Suppressor macrophage treated with lipopolysaccharide for 1 hour (primary cell): ENCODE results near the gene NHERF2.

Experiments
- DNase-seq, 3 donors: peaks; one replicate each; pipeline ENCODE4 v3.0.0-alpha.2; 2020 to 2022

Gene NHERF2

GRCh38 chr16:2083876-2084780 lies 57.4 kb downstream of the NHERF2 start:
- no peak for DNase-seq

DNA sequence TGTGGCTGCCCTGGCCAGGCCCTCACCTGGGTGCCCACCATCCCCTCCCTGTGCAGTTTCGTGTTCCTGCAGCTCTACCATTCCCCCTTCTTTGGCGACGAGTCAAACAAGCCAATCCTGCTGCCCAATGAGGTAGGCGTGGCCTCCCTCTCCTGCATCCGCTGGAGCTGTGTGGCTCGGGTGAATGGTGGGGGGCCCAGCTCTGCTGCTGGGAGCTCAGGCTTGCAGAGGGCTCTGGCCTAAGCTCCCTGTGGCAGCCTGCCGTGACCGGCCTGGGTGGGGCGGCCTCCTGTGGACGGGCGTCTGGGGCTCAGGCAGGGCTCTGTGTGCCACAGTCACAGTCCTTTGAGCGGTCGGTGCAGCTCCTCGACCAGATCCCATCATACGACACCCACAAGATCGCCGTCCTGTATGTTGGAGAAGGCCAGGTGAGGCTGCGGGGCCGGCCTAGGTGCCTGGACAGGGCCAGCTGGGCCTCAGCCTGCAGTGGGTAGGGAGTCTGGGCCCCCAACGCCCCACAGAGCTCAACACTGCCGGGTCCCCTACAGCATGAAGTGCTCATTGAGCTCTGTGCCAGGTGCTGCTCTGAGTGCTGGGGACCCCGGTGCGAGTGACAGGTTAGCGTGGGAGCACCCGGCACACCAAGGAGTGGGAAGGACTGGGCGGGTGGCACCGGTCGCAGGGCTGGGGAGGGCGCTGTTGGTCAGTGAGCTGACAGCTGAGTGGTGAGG lies 58.4 kb downstream of the NHERF2 start:
- DNase-seq = no peak

DNA sequence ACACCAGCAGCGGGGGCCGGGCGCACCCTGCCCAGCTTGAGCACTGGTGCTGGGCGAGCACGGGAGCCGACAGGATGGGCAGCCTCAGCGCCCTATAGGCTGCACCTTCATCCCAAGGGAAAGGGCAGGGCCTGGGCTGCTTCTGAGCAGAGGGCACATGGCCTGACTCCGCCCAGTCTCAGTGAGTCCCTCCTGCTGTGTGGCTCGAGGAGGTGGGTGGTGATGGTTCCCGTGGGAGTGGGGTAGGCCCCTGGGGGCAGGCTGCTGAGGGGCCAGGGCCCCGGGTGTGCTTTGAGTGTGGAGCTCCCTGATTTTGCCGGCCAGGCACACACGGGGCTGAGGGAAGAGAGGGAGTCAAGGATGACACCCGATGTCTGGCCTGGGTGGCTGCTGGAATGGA lies 59.0 kb downstream of the NHERF2 start:
- no peak for DNase-seq

- DNase-seq = no peak
These were observed 59.5 kb downstream of the NHERF2 start for GRCh38 chr16:2086106-2086742.

DNA sequence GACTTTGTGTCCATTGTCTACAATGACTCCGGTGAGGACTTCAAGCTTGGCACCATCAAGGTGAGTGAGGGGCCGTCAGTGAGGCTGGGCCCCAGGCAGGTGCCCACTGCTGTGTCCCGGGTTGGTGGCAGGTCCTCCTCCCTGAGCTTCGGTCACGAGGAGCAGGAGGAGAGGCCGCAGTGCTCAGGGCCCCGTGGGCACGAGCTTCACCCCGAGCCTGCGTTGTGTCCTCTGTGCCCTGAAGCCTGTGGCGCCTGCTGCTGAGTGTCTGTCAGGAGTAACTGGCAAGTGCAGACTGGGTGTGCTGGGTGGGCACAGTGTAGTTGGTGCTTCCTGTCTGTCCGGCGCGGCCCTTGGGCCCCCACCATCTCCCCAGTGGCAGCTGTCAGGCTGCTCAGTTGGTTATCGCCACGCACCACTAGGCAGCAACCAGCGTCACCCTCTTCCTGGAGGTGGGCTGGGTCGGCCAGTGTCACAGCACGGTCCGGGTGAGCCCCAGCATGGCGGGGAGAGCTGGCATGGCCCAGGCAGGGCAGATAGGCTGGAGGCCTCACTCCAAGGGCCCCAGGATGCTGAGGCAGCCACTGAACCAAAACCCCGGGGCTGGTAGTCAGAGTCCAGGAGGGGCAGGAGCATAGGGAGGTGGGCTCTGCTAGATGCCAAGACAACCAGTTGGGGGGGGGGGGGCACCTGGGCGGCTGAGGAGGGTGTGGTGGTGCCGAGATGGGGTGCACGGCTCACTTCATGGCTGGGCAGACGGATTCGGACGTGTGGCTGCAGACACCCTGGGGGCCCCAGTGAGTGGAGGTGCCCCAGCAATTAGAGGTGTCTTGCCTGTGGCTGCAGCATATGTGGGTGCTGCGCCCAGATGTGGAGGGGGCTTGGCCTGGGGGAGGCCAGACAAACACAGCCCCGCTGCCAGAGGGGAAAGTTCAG lies 60.4 kb downstream of the NHERF2 start:
- no peak for DNase-seq

- DNase-seq = no peak
These were observed 61.3 kb downstream of the NHERF2 start for GRCh38 chr16:2087748-2088631.
